GM12878 (cell line): ENCODE measurements around the gene PARP15. TPM values are rescaled to one million over a fixed set of nuclear protein-coding genes. Genes with fewer than 3 reads are reported as not detected.

Experiments used
- ATAC-seq: fragments of 200-7000 bp; cut with Tn5 transposase; 3 replicates; pipeline ENCODE4 v1.9.1; 2020; ENCODE audit warnings: mild to moderate bottlenecking, moderate library complexity
- BruUV-seq: library from RNA; stranded (reverse); fragments of 400-500 nt; replicated peaks from 2 replicates; lab custom pipeline; 2021; lab: Mats Ljungman, UMichigan
- CTCF ChIA-PET: fragments of 300-600 bp; sonication (Branson Sonifier 250); formaldehyde crosslinking; extraction: SDS; loops from one replicate; lab custom pipeline; 2021; ENCODE audit warnings: inconsistent platforms; lab: Yijun Ruan, JAX
- POLR2A ChIA-PET: fragments of 350-600 bp; formaldehyde crosslinking; extraction: SDS; loops from one replicate; lab custom pipeline; 2021; ENCODE audit warnings: inconsistent platforms; lab: Charles Lee
- RAD21 ChIA-PET: fragments of 300-600 bp; sonication (Branson Sonifier 250); formaldehyde crosslinking; loops from one replicate; lab custom pipeline; 2023; ENCODE audit warnings: antibody characterized with exemption; ENCODE audit not compliant: unreplicated experiment; lab: Charles Lee
- SMC1A ChIA-PET: fragments of 300-600 bp; sonication (Branson Sonifier 250); formaldehyde crosslinking; loops from one replicate; lab custom pipeline; 2023; ENCODE audit not compliant: unreplicated experiment, uncharacterized antibody; lab: Charles Lee
- DNase-seq: peaks from one replicate; pipeline ENCODE4 v3.0.0-alpha.2; 2011; ENCODE audit warnings: low read depth, low spot score
- FAIRE-seq: peaks from 3 replicates; lab custom pipeline; 2011; peaks lifted over from hg19 to GRCh38; lab: Jason Lieb, UNC
- H2AFZ ChIP-seq: 2 replicates; pipeline ENCODE4 v1.6.0; 2011; ENCODE audit warnings: low read depth, low read length, control low read depth; ENCODE audit not compliant: control insufficient read depth
- H3K27ac ChIP-seq: 2 replicates; pipeline ENCODE4 v1.5.1; 2011; ENCODE audit warnings: control low read depth; ENCODE audit not compliant: control insufficient read depth, insufficient read depth
- H3K27me3 ChIP-seq, 2 experiments: replicated peaks in 1 of 2; 2 replicates each; pipeline versions ENCODE4 v1.6.0 to v1.6.1; 2011; ENCODE audit warnings: low read length in 1 of 2; ENCODE audit not compliant: control insufficient read depth in 2 of 2, insufficient read depth in 2 of 2
- H3K36me3 ChIP-seq, 2 experiments: 2 replicates each; pipeline ENCODE4 v1.5.1; 2011; ENCODE audit warnings: low read length in 1 of 2; ENCODE audit not compliant: control insufficient read depth in 2 of 2, insufficient read depth in 2 of 2
- H3K4me1 ChIP-seq: 2 replicates; pipeline ENCODE4 v1.6.1; 2011; ENCODE audit warnings: mild to moderate bottlenecking, low read length, moderate library complexity, mixed read lengths; ENCODE audit not compliant: control insufficient read depth, insufficient read depth
- H3K4me2 ChIP-seq: 2 replicates; pipeline ENCODE4 v1.6.0; 2011; ENCODE audit warnings: control low read depth; ENCODE audit not compliant: control insufficient read depth, insufficient read depth
- H3K4me3 ChIP-seq: fragments of 200-600 bp; sonication (generic); 2 replicates; pipeline ENCODE4 v1.5.1; 2016
- H3K79me2 ChIP-seq: 2 replicates; pipeline ENCODE4 v1.6.0; 2011; ENCODE audit warnings: low read length; ENCODE audit not compliant: control insufficient read depth, insufficient read depth
- H3K9ac ChIP-seq: 2 replicates; pipeline ENCODE4 v1.8.0; 2011; ENCODE audit warnings: low read length, control low read depth, mixed read lengths; ENCODE audit not compliant: control insufficient read depth, insufficient read depth
- H3K9me3 ChIP-seq: replicated peaks from 3 replicates; pipeline ENCODE4 v1.5.1; 2011; ENCODE audit warnings: mild to moderate bottlenecking, low read length; ENCODE audit not compliant: control insufficient read depth, insufficient read depth
- H4K20me1 ChIP-seq: 2 replicates; pipeline ENCODE4 v1.6.0; 2011; ENCODE audit not compliant: control insufficient read depth, insufficient read depth
- ATF7 ChIP-seq: fragments of 450-650 bp; IDR thresholded peaks from 2 replicates; pipeline ENCODE4 v1.6.1; 2016; ENCODE audit warnings: low read depth, mild to moderate bottlenecking
- RUNX3 ChIP-seq: IDR thresholded peaks from 2 replicates; pipeline ENCODE4 v1.6.1; 2012; ENCODE audit warnings: low read length, inconsistent platforms
- ZNF622 ChIP-seq: fragments of 450-650 bp; IDR thresholded peaks from 2 replicates; pipeline ENCODE4 v1.6.1; 2017; ENCODE audit warnings: mild to moderate bottlenecking, inconsistent platforms
- WGBS: methylation state at CpG from one replicate; pipeline ENCODE4 v1.1.6; 2016; ENCODE audit warnings: low lambda C conversion rate; ENCODE audit not compliant: insufficient replicate concordance, insufficient coverage; ENCODE audit errors: missing lambda C conversion rate; 5-methylcytosine and 5-hydroxymethylcytosine counted together
- in situ Hi-C: fragments of 300-500 bp; cut with MboI; formaldehyde crosslinking; loops from 9 replicates; pipeline ENCODE4 v1.14.3; 2018; ENCODE audit warnings: mixed read lengths
- intact Hi-C: fragments of 100-400 bp; cut with micrococcal nuclease; formaldehyde crosslinking; loops from one replicate; pipeline ENCODE4 v1.14.2; 2022; ENCODE audit not compliant: unreplicated experiment
- polyA plus RNA-seq, 11 experiments: library from polyadenylated mRNA; depleted of rRNA in 4 of 11; unstranded in 6 of 11; stranded (reverse) in 5 of 11; fragments of >200 nt; fragmentation: Nextera tagmentation in 4 of 11; fragmentation: Illumina TruSeq in 1 of 11; extraction: Ambion mirVana in 4 of 11; extraction: Trizol in 1 of 11; gene quantifications; 1 replicate in 1 of 11; 2 replicates in 10 of 11; pipeline versions ENCODE4 v1.2.1 to v1.2.3, GENCODE V29; 2011 to 2016; ENCODE audit warnings: inconsistent platforms in 2 of 11, missing spikeins in 2 of 11, low read depth in 1 of 11
- total RNA-seq, 4 experiments: library from RNA; depleted of rRNA in 3 of 4; stranded (reverse); fragments of >200 nt in 3 of 4; fragmentation: Illumina TruSeq in 1 of 4; extraction: Trizol in 1 of 4; gene quantifications; 2 replicates each; pipeline versions ENCODE4 v1.2.1 to v1.2.3, GENCODE V29; 2013 to 2021
- TF ChIP-seq, protein P1 (sequence below): fragments of 150-350 bp; IDR thresholded peaks from 2 replicates; pipeline ENCODE4 v1.6.1; 2014; ENCODE audit warnings: mild to moderate bottlenecking, low read depth, low read length

Gene PARP15
- total and polyA plus RNA-seq, 10 of the 15 experiments (the other 5 are each of a cell fraction or from before 2014, with no cell fraction given), result 9.0 to 234 (median 36.3) TPM

DNA sequence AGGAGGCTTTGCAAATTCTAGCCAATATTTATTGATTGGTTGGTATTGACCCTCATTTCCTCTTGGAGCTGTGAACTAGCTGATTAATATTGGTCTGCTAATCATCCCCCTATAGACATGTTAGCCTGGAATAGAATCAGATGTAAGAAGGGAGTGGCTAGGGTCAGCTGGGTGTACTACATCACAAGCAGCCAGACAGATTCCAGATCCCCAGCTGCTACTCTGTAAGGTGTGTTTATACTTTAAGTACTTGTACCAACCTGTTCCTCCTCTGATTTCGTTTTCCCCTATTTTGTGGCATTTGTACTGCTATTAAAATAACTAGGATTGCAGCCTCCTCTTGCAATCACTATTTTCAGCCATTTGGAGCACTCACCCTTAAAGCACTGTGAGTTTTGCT is 49.9 kb downstream of the PARP15 start:
- TF ChIP-seq ZNF622, result no peak
- peak; percentile 60 for ATAC-seq
- DNase-seq, result no peak
- no peak for FAIRE-seq
- H3K4me3 ChIP-seq, result no peak overlapping the region
- H2AFZ ChIP-seq, result no peak overlapping the region
- peak overlapping the region; percentile 44 for H3K4me2 ChIP-seq
- H3K79me2 ChIP-seq, result no peaks in the 10 kb centered on the region
- ChIA-PET SMC1A (interaction anchor here (0.6 to 8.0 kb wide), 16 partner anchors 8 to 1080 kb away, joined by 3 to 65 read pairs (median 6); partner anchors contain the start of genes DTX3L, PARP14, PARP15 and PARP9), CTCF (interaction anchor here (1.0 to 8.2 kb wide), 8 partner anchors 8 to 52 kb away, joined by 3 to 38 read pairs (median 6); no protein-coding TSS in a partner anchor), POLR2A (interaction anchor here (1.0 to 4.6 kb wide), 7 partner anchors 10 to 62 kb away, joined by 3 to 23 read pairs (median 4); partner anchors contain the start of genes DTX3L and PARP9), RAD21 (interaction anchor here (0.9 to 5.1 kb wide), 14 partner anchors 8 to 66 kb away, joined by 3 to 44 read pairs (median 8); partner anchors contain the start of genes DTX3L, PARP14, PARP15 and PARP9)
- H3K4me1 ChIP-seq, result peaks cover 16% of the 10 kb centered on the region
- in situ Hi-C loops, result no loop called here
- H3K9me3 ChIP-seq, result no peaks in the 10 kb centered on the region
- 92% methylated on average over 1 of the region's 1 CpG for WGBS
- no TSS peak for BruUV-seq
- no peaks in the 10 kb centered on the region for H4K20me1 ChIP-seq
- H3K9ac ChIP-seq, result no peak overlapping the region
- H3K36me3 ChIP-seq, result peaks cover 0 to 8% of the 10 kb centered on the region in 2 experiments; a peak in 3 of 4 replicates
- peak overlapping the region; percentile 29; the same call in 1 of the 2 replicates for H3K27ac ChIP-seq
- intact Hi-C loops, result loop anchor here (2.0 kb wide), 1 partner anchor 16 kb away; no protein-coding TSS in a partner anchor
- no peaks in the 10 kb centered on the region for H3K27me3 ChIP-seq

DNA sequence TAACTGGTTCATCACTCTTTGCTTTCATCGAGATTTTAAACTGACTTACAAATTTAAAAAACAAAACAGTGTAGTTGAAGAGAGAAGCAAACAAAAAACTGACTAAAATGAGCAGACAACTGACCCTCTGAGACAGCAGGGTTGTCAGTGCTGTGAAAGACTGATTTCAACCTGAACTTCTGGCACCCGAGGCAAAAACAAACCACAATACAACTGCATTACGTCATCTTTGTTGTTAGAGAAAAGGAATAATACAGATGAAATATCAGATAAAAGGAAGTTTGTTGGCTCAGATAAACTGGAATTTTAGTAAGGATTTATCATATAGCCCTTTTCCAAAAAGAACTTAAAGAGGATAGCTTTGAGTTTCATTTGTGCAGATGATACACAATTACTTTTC is 51.1 kb downstream of the PARP15 start:
- POLR2A ChIA-PET, result interaction anchor here (1.2 to 4.6 kb wide), 6 partner anchors 8 to 52 kb away, joined by 3 to 23 read pairs (median 8); no protein-coding TSS in a partner anchor
- Histone ChIP-seq H3K4me3 (no peak overlapping the region), H3K9ac (no peak overlapping the region), H3K4me1 (peaks cover 14% of the 10 kb centered on the region), H3K27me3 (no peaks in the 10 kb centered on the region), H3K79me2 (no peaks in the 10 kb centered on the region), H4K20me1 (no peaks in the 10 kb centered on the region), H3K27ac (no peak overlapping the region), H3K9me3 (no peaks in the 10 kb centered on the region), H3K36me3 (no peaks in the 10 kb centered on the region; a peak in 3 of 4 replicates), H3K4me2 (no peak overlapping the region), H2AFZ (no peak overlapping the region)
- WGBS, result 93% methylated on average over 3 of the region's 3 CpGs
- intact Hi-C loops (no loop called here), in situ Hi-C loops (no loop called here)
- TF ChIP-seq RUNX3, result peak; percentile 29; the same call in 1 of the 2 replicates
- TF ChIP-seq, protein P1, sequence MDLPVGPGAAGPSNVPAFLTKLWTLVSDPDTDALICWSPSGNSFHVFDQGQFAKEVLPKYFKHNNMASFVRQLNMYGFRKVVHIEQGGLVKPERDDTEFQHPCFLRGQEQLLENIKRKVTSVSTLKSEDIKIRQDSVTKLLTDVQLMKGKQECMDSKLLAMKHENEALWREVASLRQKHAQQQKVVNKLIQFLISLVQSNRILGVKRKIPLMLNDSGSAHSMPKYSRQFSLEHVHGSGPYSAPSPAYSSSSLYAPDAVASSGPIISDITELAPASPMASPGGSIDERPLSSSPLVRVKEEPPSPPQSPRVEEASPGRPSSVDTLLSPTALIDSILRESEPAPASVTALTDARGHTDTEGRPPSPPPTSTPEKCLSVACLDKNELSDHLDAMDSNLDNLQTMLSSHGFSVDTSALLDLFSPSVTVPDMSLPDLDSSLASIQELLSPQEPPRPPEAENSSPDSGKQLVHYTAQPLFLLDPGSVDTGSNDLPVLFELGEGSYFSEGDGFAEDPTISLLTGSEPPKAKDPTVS, result no peak
- peak; percentile 76; the same call in 1 of the 2 replicates for TF ChIP-seq ATF7
- no peak for FAIRE-seq
- RAD21 ChIA-PET, result interaction anchor here (0.6 to 5.1 kb wide), 10 partner anchors 8 to 66 kb away, joined by 3 to 44 read pairs (median 4); partner anchors contain the start of gene PARP14
- no TSS peak for BruUV-seq
- CTCF ChIA-PET, result interaction anchor here (0.5 to 8.2 kb wide), 7 partner anchors 9 to 70 kb away, joined by 3 to 38 read pairs (median 5); no protein-coding TSS in a partner anchor
- SMC1A ChIA-PET, result interaction anchor here (0.7 to 8.0 kb wide), 16 partner anchors 8 to 236 kb away, joined by 3 to 65 read pairs (median 4); partner anchors contain the start of genes DTX3L, PARP14 and PARP9
- ATAC-seq, result no peak
- no peak for DNase-seq
